Mesodermal cell (in vitro differentiated cells): Measurements from ENCODE around the gene PBRM1.
A peak's percentile ranks its signal among the peaks of the same experiment; 100 is the strongest.

Source experiments
- H3K27ac ChIP-seq: 2 replicates; pipeline ENCODE4 v1.7.0; 2013; ENCODE audit warnings: mild to moderate bottlenecking, low read depth, low read length, moderate library complexity; ENCODE audit not compliant: severe bottlenecking
- H3K36me3 ChIP-seq: 2 replicates; pipeline ENCODE4 v1.7.1; 2013; ENCODE audit warnings: mild to moderate bottlenecking, low read length, moderate library complexity; ENCODE audit not compliant: control insufficient read depth, insufficient read depth
- H3K4me1 ChIP-seq: one replicate; pipeline ENCODE4 v1.7.1; 2013; ENCODE audit warnings: mild to moderate bottlenecking, low read length; ENCODE audit not compliant: insufficient read depth, control insufficient read depth, poor library complexity, severe bottlenecking
- H3K4me3 ChIP-seq: 2 replicates; pipeline ENCODE4 v1.7.0; 2013; ENCODE audit warnings: low read length, control low read depth, mild to moderate bottlenecking; ENCODE audit not compliant: insufficient read depth, poor library complexity, severe bottlenecking; ENCODE audit errors: extremely low read depth
- H3K9me3 ChIP-seq: 2 replicates; pipeline ENCODE4 v1.7.1; 2013; ENCODE audit warnings: mild to moderate bottlenecking, low read length, moderate library complexity; ENCODE audit not compliant: control insufficient read depth
- WGBS, 2 experiments: methylation state at CpG; one replicate each; pipeline ENCODE4 v1.1.5; 2013; ENCODE audit warnings: missing lambda C conversion rate in 2 of 2; ENCODE audit not compliant: insufficient coverage in 2 of 2; 5-methylcytosine and 5-hydroxymethylcytosine counted together

PBRM1 gene

DNA sequence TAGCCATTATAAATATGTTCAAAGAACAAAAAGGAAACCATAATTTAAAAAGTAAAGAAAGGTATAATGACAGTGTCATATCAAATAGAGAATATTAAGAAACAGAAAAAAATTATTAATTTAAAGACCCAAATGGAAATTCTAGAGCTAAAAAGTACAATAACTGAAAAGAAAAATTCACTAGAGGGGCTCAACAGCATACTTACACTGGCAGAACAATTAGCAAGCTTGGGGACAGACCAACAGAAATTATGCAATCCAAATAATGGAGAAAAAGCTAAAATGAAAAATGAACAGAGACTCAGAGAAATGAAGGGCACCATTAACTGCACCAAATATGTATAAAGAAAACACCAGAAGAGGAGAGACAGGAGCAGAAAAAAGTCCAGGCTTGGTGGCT, 33.9 kb upstream of the PBRM1 start:
- Histone ChIP-seq H3K27ac (no peak overlapping the region), H3K4me1 (no peaks in the 10 kb centered on the region), H3K4me3 (no peak overlapping the region), H3K9me3 (no peaks in the 10 kb centered on the region), H3K36me3 (peaks cover 25% of the 10 kb centered on the region)

- H3K4me3 ChIP-seq, result no peak overlapping the region
- 92 to 96% methylated on average over 4 to 7 of the region's 11 CpGs for WGBS, 2 experiments
- no peak overlapping the region for H3K27ac ChIP-seq
- H3K9me3 ChIP-seq, result no peaks in the 10 kb centered on the region
- H3K36me3 ChIP-seq, result peaks cover 24% of the 10 kb centered on the region
- no peaks in the 10 kb centered on the region for H3K4me1 ChIP-seq
Observed at GRCh38 chr3:52715714-52716305, 30.1 kb upstream of the PBRM1 start.

- WGBS, 2 experiments, result 50 to 53% methylated on average over 20 to 30 of the region's 39 CpGs
- no peak overlapping the region for H3K27ac ChIP-seq
- H3K9me3 ChIP-seq, result no peaks in the 10 kb centered on the region
- H3K4me3 ChIP-seq, result no peak overlapping the region
- no peaks in the 10 kb centered on the region for H3K4me1 ChIP-seq
- peaks cover 34% of the 10 kb centered on the region for H3K36me3 ChIP-seq
Observed at GRCh38 chr3:52714335-52715302, 28.9 kb upstream of the PBRM1 start.

- no peak overlapping the region for H3K4me3 ChIP-seq
- no peaks in the 10 kb centered on the region for H3K4me1 ChIP-seq
- 97 to 99% methylated on average over 9 of the region's 17 CpGs for WGBS, 2 experiments
- H3K36me3 ChIP-seq, result peaks cover 40% of the 10 kb centered on the region
- no peak overlapping the region for H3K27ac ChIP-seq
- H3K9me3 ChIP-seq, result no peaks in the 10 kb centered on the region
Observed at GRCh38 chr3:52712291-52713212, 26.8 kb upstream of the PBRM1 start.

DNA sequence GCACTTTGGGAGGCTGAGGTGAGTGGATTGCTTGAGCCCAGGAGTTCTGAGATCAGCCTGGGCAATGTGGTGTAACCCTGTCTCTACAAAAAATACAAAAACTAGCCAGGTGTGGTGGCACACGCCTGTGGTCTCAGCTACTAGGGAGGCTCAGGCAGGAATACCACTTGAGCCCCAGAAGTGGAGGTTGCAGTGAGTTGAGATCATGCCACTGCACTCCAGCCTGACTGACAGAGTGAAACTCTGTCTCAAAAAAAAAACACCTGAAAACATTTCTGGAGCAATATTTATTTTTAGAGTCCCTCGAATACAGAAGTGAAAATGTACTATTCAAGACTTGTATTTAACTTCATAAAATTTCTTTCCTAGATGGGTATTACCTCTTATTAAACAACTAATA, 24.8 kb upstream of the PBRM1 start:
- 80 to 88% methylated on average over 1 of the region's 2 CpGs for whole genome bisulfite sequencing, 2 experiments
- H3K36me3 ChIP-seq, result peaks cover 45% of the 10 kb centered on the region

DNA sequence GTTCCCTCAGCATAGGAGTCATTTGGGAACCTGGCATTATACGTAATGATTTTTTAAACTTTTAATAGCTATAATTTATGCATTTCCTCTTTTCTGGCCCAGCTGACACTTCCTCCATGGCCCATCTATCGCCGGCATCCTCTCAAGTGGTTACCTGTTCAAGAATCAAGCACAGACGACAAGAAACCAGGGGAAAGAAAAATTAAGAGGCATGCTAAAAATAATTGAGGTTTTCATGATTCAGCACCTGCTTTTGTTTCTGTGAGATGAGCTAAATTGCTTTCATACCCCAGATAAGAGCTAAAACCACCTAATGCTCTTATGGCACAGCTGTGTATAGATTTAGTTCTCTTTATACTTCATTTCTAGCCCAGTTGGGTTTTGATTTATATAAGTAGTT, 21.9 kb upstream of the PBRM1 start:
- Histone ChIP-seq H3K4me1 (no peaks in the 10 kb centered on the region), H3K9me3 (no peaks in the 10 kb centered on the region), H3K27ac (no peak overlapping the region), H3K4me3 (peak overlapping the region; percentile 91), H3K36me3 (peaks cover 43% of the 10 kb centered on the region)
- WGBS, 2 experiments, result 100% methylated on average over 3 of the region's 4 CpGs; no CpG with 5 or more reads in 1 of the 2 experiments

More for the DNA sequence above, 24.8 kb upstream of the PBRM1 start:
- no peak overlapping the region for H3K27ac ChIP-seq
- no peaks in the 10 kb centered on the region for H3K9me3 ChIP-seq
- no peaks in the 10 kb centered on the region for H3K4me1 ChIP-seq
- H3K4me3 ChIP-seq, result no peak overlapping the region

- 0 to 1% methylated on average over 84 to 92 of the region's 94 CpGs for WGBS, 2 experiments
- H3K9me3 ChIP-seq, result no peaks in the 10 kb centered on the region
- H3K4me3 ChIP-seq, result peak within 1 kb of the TSS; percentile 91
- H3K27ac ChIP-seq, result peak within 1 kb of the TSS; percentile 93
- H3K36me3 ChIP-seq, result peaks cover 45% of the 10 kb centered on the region
- no peaks in the 10 kb centered on the region for H3K4me1 ChIP-seq
Observed at GRCh38 chr3:52705688-52706686, 20.3 kb upstream of the PBRM1 start, which contains the start of the genes GLT8D1 and SPCS1. GLT8D1 (minus strand) TSS chr3:52705791; CDS start chr3:52700460, 5,331 bp downstream. SPCS1 (plus strand) TSS chr3:52706106; CDS start chr3:52706247, 141 bp downstream.

DNA sequence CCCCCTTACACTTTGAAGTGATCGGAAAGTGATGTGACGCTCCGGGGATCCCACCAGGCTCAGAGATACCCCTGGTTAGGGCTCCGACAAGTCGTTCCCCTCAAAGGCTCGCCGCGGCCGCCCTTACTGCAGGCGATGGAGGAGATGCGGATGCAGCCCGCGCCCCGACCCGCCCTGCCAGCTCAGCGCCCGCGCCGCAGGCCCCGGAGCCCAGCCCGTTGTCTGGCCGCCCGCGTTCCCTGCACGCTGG, 19.6 kb upstream of the PBRM1 start:
- 0% methylated on average over 20 to 24 of the region's 25 CpGs for WGBS, 2 experiments
- no peaks in the 10 kb centered on the region for H3K4me1 ChIP-seq
- H3K36me3 ChIP-seq, result peaks cover 42% of the 10 kb centered on the region
- no peaks in the 10 kb centered on the region for H3K9me3 ChIP-seq
- peak overlapping the region; percentile 93 for H3K27ac ChIP-seq
- peak overlapping the region; percentile 91 for H3K4me3 ChIP-seq

DNA sequence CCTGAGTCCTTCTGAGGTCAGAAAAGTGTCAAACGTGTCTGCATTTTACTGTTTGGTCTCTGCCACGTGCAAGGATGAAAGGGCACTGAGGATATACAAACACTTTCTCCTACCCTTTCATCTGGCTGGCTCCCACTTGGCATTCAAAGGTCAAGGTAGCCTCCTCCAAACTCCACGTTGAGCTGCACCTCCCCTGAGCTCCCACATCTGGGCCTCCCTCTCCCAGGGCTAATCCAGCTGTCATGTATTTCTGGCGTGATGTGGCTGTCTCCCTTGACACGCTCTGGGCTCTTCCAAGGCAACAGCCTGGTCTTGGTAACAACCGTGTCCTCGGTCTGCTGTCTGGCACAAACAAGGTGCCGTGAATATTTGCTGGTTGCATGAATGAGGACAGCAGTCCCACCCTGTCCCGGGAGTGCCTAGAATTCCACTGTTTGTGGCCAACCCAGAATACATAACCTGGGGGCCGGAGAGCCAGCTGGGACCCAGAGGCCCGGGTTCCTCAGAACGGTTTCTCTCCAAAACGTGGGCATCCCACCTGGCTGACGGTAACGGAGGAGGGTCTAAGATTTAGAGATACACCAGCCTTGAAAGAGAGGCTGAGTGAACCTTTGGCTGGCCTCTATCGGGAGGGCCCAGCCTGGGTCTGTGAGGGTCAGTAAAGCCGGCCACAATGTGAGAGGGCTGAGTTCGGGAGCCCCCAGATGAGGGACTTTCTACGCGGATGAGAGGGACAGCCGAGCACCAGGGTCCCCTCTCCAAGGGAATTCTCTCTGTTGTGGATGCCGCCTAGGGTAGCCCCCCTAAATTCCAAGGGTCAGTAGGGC, 19.1 kb upstream of the PBRM1 start:
- peaks cover 39% of the 10 kb centered on the region for H3K36me3 ChIP-seq
- no peaks in the 10 kb centered on the region for H3K9me3 ChIP-seq
- peak overlapping the region; percentile 93 for H3K27ac ChIP-seq
- WGBS, 2 experiments, result 4 to 9% methylated on average over 20 to 21 of the region's 22 CpGs
- H3K4me1 ChIP-seq, result no peaks in the 10 kb centered on the region
- peak overlapping the region; percentile 91 for H3K4me3 ChIP-seq
